Posterior vena cava (tissue), 2 donors: Measurements from ENCODE around the gene SLC32A1. TPM values are rescaled to one million over a fixed set of nuclear protein-coding genes. Genes with fewer than 3 reads are reported as not detected.

Experiments
- DNase-seq: peaks from one replicate; pipeline ENCODE4 v3.0.0-alpha.2; 2020; ENCODE audit warnings: low spot score
- intact Hi-C, 2 donors: fragments of 100-400 bp; cut with DNase I; formaldehyde crosslinking; loops; one replicate each; pipeline versions ENCODE4 v1.14.1 to v1.14.2; 2022 to 2023
- total RNA-seq, 2 donors: library from RNA; stranded (reverse); fragmentation: NEBNext Ultra II Directional; extraction: Animal tissue kit (Norgen Biotek cat#: 25700); gene quantifications; one replicate each; pipeline ENCODE4 v1.2.1, GENCODE V29; 2021
- donor health status: DM: yes; HTN: yes; CAD: no.
- donor health status: DM: yes; HTN: yes; CAD: no.

The SLC32A1 gene
- total RNA-seq, 2 donors from 2014 or later: not detected

DNA sequence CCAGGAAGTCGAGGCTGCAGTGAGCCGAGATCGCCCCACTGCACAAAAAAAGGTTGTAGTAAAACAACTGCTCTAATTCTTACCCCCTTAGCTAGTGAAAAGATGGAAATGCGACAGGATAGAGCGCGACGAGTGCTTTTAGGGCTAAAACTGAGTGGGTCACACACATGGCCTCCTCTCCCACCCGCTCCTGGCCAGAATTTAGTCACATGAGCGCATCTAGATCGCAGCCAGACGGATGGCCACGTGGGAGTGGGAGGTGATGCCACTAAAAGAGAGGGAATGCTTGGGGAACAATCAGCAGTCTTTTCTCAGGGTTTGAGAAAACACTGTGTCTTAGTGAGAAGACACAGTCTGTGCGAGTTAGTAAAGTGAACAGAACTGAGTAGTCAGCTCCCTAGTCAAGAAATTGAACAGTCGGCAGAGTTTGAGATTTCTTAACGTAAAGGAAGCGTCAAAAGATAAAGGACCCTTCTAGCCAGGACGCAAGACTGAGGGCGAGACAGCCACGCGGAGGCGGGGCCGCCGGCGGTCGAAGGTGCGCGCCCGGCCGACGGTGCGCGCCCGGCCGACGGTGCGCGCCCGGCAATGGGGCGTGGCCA lies 23.3 kb downstream of the SLC32A1 start:
- no peak for DNase-seq
- intact Hi-C loops: loop anchor here in 1 of 2 donors (5.0 kb wide), 1 partner anchor 475 kb away; no protein-coding TSS in a partner anchor

DNA sequence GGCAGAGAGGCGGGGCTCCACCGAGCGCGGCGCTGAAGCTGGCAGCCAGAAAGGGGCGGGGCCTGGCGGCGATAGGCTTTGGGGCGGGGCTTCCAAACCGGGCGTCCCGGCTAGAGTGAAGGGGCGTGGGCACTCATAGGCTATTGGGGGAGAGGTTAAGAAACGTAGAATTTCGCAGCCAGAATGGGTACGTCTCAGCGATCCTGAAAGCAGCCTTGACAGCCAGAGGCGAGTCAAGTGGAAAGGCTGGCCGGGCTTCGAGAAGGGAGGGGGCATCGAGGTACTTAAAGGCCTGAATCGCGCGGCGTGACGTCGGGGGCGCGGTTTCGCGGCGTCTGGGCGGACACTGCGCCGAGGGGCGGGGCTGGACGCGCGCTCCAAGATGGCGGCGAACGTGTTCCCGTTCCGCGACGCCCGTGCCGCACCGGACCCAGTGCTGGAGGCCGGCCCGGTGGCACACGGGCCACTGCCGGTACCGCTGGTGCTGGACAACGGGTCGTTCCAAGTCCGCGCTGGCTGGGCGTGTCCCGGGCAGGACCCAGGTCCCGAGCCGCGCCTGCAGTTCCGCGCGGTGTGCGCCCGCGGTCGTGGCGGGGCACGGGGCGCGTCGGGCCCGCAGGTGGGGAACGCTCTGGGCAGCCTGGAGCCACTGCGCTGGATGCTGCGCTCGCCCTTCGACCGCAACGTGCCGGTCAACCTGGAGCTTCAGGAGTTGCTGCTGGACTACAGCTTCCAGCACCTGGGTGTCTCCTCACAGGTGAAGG lies 24.0 kb downstream of the SLC32A1 start, which contains the start of gene ACTR5:
TSS of gene ACTR5 (plus strand) at position 364 of the 764 bp plus-strand sequence. CDS start at position 383, 19 bp downstream.
- DNase-seq: peak; percentile 98
- intact Hi-C loops: loop anchor here in 1 of 2 donors (5.0 kb wide), 1 partner anchor 476 kb away; no protein-coding TSS in a partner anchor

GRCh38 chr20:38748861-38749149 lies 24.5 kb downstream of the SLC32A1 start:
- no peak for DNase-seq
- intact Hi-C loops: loop anchor here in 1 of 2 donors (5.0 kb wide), 1 partner anchor 477 kb away; no protein-coding TSS in a partner anchor

- intact Hi-C loops: no loop called here
- DNase-seq: no peak
Observed at GRCh38 chr20:38751360-38751976, 27.2 kb downstream of the SLC32A1 start.

DNA sequence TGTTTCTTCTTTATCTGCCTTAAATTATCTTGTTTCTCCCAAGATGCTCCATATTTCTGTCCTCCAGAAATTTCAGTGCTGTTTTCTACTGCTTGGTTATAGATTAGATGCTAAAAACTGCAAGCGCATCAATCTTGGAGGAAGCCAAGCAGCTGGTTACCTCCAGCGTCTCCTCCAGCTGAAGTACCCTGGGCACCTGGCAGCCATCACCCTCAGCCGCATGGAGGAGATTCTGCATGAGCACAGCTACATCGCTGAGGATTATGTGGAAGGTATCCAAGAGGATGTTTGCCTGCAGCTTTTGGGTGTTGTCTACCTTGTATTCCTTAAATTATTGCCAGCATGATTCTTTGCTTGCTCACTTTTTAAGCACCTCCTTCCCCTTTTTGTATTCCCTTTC lies 27.7 kb downstream of the SLC32A1 start:
- intact Hi-C loops: no loop called here
- DNase-seq: no peak

- intact Hi-C loops: no loop called here
- no peak for DNase-seq
Observed at GRCh38 chr20:38754924-38755323, 30.6 kb downstream of the SLC32A1 start.

DNA sequence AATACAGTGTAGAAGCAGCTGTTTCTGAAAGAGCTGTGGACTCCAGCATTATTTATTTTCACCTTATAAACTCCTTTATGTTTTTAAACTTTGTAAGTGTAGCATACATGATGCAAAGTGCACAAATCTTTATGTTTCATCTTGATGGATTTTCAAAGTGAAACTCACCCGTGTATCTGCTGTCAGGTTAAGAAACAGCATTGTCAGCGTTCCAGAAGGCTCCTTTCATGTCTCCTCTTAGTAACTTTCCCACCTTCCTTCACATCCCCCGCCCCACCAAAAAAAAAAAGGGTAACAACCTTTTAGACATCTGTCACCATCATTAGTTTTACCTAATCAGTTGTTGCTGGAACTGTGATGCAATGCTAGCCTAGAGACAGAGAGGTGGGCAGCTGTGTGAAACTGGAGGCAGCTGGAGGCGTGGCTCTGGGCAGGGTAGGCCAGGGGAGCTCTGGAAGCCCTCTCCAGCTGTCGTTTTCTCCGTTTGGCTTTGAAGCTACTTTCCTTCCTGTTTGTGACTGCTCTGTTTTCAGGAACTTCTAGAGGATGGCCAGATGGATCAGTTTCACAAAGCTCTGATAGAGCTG lies 31.1 kb downstream of the SLC32A1 start:
- DNase-seq: no peak
- intact Hi-C loops: no loop called here

- no peak for DNase-seq
- intact Hi-C loops: no loop called here
Observed at GRCh38 chr20:38757145-38757775, 33.0 kb downstream of the SLC32A1 start.

DNA sequence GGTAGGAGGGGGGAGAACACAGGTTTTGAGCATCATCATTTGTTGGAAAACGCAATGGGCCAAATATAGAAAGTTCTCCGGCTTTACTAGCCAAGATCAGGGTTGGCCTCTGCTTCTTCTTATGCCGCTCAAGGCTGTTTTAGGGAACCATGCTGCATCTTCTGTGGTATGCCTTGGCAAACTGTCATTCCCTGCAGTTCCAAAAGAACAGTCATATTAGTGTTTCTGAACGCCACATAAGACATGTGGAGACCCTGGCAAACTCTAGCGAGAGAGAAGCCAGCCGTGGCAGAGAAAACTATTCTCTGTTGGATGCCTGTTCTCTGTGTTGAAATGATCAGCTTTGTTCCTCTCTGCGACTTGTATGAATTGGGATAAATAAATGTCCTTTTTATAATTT lies 34.8 kb downstream of the SLC32A1 start:
- DNase-seq: no peak
- intact Hi-C loops: no loop called here

- intact Hi-C loops: no loop called here
- DNase-seq: no peak
Observed at GRCh38 chr20:38760978-38761377, 36.7 kb downstream of the SLC32A1 start.

DNA sequence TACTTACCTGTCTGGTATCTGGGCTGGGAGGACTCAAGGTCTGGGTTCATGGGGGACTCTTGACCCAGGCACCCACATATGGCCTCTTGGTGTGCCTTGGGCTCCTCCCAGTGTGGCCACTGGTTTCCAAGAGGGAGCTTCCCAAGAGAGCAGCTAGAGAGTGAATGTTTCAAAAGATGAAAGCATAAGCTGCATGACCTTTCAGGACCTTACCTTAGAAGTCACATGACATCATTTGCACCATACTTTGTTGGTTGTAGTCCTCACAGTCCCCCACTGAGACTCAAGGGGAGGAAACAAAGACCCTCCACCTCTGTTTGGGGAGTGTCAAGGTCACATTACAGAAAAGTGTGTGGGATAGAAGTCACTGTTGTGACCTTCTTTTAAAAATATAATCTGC lies 37.9 kb downstream of the SLC32A1 start:
- no peak for DNase-seq
- intact Hi-C loops: no loop called here

DNA sequence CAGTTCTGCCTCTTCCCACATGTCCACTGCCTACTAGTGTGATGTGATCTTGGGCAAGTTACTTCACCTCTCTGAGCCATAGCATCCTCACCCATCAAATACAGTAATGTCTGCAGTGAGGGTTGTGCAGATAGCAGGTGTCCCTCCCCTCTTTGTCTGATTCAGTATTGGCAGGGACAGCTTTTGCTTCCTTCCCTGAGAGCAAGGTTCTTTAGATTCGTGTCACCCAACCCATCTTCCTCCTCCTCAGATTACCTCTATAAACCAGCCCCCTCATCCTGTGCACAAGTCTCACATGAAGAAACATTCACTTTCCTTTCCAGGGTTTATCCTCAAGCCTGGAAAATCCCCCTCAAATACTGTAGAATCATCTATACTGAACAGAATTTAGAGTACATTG lies 39.3 kb downstream of the SLC32A1 start:
- intact Hi-C loops: no loop called here
- no peak for DNase-seq

DNA sequence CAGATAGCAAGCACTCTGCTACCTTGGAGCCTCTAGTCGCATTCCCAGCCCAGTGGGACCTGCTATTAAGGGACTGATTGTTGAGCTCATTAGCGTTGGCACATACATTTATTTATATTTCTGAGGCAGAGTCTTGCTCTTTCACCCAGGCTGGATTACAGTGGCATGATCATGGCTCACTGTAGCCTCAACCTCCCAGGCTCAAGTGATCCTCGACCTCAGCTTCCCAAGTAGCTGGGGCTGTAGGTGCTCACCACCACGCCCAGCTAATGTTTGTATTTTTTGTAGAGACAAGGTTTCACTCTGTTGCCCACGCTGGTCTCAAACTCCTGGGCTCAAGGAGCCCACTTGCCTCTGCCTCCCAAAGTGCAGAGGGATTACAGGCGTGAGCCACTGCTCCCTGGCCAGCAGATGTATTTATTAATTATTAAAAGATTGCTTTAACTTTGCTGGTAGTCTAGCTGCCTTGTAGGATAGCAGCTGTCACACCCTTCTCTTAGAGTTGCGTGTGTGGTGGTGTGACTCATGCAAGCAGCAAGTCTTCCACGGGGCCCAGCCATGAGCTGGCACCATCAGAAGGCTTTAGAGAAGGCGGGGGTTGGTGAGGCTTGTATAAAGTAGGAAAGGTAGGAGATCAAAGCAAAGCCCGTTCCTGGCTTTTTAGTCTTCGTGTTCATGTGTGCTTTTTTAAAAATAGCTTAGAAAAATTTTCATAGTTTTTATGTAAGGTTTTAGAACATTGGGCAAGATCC lies 40.5 kb downstream of the SLC32A1 start:
- DNase-seq: no peak
- intact Hi-C loops: no loop called here

- intact Hi-C loops: no loop called here
- no peak for DNase-seq
Observed at GRCh38 chr20:38766071-38766470, 41.8 kb downstream of the SLC32A1 start.

DNA sequence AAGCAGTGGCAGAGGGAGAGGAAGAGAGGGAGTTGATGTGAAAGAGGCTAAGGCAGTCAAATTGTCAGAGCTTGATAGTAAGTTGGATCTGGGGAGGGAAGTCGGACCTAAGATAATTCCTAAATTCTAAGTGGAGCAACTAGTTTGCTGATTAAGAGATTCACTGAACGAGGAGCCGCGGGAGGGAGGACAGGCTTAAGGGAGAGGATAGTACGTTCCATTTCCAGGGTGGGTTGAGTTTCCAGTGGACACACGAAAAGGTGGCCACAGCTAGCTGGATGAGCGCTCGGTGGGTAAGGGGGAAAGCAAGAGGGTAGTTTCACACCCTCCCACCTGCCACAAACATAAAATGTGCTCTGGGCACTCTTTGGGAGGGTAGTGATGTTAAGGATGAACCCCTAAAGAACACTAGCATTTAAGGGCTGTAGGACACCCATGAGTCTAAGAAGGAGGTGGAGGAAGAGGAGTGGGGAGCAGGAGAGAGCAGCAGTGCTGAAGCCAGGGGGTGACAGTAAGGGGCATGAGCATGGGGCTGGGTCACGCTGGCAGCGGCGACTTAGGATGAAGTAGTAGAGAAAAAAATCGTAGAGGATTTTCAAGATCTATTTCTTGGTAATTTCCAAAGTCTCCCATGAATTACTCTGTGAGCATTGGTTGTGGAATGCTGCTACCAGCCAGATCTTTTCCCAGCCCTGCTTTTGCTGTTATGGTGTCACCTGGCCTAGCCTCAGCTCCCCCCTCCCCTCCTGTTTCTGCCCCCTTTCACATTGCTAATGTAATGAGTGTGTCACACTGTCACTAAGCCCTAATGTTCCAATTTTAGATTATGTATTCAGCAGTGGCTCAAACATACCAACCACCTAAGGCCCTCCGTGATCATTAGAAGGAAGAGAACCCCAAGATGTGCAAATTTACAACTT lies 45.4 kb downstream of the SLC32A1 start:
- intact Hi-C loops: no loop called here
- DNase-seq: no peak

GRCh38 chr20:38770546-38770945 lies 46.3 kb downstream of the SLC32A1 start:
- intact Hi-C loops: no loop called here

GRCh38 chr20:38770970-38771369 lies 46.7 kb downstream of the SLC32A1 start:
- DNase-seq: no peak
- intact Hi-C loops: no loop called here

More at GRCh38 chr20:38770546-38770945, 46.3 kb downstream of the SLC32A1 start:
- DNase-seq: no peak

- no peak for DNase-seq
- intact Hi-C loops: no loop called here
Observed at GRCh38 chr20:38771621-38772020, 47.3 kb downstream of the SLC32A1 start.
